ENCODE data around the gene FBXW5. TPM values are rescaled to one million over a fixed set of nuclear protein-coding genes. Genes with fewer than 3 reads are reported as not detected.

FBXW5 gene
- total RNA-seq, 2 experiments from 2014 or later = 63.3 to 89.6 TPM

DNA sequence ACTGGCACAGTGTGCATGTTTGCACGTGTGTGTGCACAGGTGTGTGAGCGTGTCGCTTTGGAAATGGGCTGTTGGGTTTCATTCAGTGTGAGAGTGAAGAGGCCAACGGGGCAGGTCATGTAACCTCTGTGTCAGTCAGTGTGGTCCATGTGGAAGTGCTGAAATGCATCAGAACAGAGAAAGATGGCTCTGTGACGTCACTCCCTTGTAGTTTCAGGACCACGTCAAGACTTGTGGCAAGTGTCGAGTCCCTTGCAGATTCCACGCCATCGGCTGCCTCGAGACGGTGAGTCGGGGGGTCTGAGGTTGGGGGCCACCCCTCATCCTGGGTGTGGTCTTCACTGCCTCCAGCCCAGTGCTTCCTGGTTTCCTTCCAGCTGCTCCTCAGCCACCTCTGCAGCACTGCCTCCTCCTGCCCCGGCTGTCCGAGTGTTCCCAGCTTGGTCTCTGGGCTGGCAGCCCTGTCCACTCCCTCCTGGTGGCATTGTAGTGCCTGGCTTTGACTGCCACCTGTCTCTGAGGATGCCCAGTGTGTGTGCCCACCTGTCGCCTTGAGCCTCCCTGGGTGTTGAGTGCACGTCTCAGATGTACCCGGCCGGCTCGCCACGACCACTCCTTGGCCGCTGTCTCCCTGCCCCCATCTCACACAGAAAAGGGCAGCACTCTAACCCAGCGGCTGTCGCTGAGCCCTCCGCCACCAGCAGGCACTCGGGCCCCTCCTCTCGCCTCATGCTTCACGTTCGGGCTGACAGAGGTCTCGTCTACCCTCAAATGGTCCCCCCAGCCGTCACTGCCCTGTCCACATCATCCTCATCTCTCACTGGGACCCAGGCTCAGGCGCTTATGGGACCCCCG is 28.0 kb downstream of the FBXW5 start:
- H3K27ac ChIP-seq (ENCODE audit: low read depth, low read length, poor library complexity, severe bottlenecking) = no peak overlapping the region
- intact Hi-C loops (cut with micrococcal nuclease; ENCODE audit: unreplicated experiment) = no loop called here
- no peak overlapping the region for H3K4me2 ChIP-seq (ENCODE audit: low read length)
- H3K79me2 ChIP-seq (ENCODE audit: insufficient read depth, low read depth, low read length) = no peaks in the 10 kb centered on the region
- H3K9me2 ChIP-seq (ENCODE audit: insufficient read depth, low read length) = no peaks in the 10 kb centered on the region
- no TSS peak for BruUV-seq (replicated peaks)
- H3K36me3 ChIP-seq (ENCODE audit: insufficient read depth, low read length) = peaks cover 79% of the 10 kb centered on the region
- DNase-seq (ENCODE audit: low spot score) = no peak
- H3K9me3 ChIP-seq (ENCODE audit: low read length) = no peaks in the 10 kb centered on the region
- TF ChIP-seq, protein P1, sequence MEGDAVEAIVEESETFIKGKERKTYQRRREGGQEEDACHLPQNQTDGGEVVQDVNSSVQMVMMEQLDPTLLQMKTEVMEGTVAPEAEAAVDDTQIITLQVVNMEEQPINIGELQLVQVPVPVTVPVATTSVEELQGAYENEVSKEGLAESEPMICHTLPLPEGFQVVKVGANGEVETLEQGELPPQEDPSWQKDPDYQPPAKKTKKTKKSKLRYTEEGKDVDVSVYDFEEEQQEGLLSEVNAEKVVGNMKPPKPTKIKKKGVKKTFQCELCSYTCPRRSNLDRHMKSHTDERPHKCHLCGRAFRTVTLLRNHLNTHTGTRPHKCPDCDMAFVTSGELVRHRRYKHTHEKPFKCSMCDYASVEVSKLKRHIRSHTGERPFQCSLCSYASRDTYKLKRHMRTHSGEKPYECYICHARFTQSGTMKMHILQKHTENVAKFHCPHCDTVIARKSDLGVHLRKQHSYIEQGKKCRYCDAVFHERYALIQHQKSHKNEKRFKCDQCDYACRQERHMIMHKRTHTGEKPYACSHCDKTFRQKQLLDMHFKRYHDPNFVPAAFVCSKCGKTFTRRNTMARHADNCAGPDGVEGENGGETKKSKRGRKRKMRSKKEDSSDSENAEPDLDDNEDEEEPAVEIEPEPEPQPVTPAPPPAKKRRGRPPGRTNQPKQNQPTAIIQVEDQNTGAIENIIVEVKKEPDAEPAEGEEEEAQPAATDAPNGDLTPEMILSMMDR (conservative IDR thresholded peaks at IDR 0.05; ENCODE audit: low read length) = no peak
- TF ChIP-seq EZH2phosphoT487 (IDR thresholded peaks at IDR 0.05; ENCODE audit: borderline replicate concordance, low read depth, low read length) = no peak
- H3K4me1 ChIP-seq (ENCODE audit: insufficient read depth, low read length, poor library complexity, severe bottlenecking) = no peaks in the 10 kb centered on the region
- no peak overlapping the region for H3K4me3 ChIP-seq (ENCODE audit: low read depth, low read length, poor library complexity, severe bottlenecking)
- POLR2A ChIA-PET = no interaction called here
- CTCF ChIA-PET (ENCODE audit: unreplicated experiment) = no interaction called here
- H4K20me1 ChIP-seq (ENCODE audit: insufficient read depth, low read length) = no peaks in the 10 kb centered on the region
- H2AFZ ChIP-seq (ENCODE audit: low read length) = no peak overlapping the region

DNA sequence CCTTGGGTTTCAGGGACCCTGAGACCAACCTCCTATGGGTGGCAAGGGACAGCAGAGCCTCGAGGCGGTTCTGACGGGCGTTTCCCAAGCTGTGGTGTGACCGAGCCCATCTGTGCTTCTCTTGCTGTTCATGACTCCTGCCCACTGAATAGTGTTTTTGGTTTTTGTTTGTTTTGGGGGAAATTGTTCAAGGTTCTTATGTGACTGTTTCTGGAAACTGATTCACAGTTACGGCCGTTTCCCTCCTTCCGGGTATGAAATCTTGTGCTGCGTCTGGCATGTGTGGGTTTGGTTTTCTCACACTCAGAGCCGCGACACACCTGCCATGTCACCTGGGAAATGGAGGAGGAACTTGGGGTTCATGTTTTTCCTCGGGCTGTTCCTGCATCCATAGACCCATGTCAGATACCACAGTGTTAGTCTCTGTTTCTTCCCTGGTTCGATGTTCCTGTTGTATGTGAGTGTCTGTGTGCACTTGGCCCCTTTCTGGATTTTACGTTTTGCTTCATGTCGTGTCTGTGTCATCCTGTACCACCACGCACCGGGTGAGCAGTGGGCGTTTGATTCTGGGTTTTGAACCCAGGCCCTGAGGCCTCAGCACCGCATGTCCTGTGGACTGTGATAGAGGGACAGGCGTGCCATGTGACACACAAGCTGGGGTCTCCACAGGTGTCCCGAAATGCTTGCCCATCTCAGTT is 28.8 kb downstream of the FBXW5 start:
- Histone ChIP-seq H3K27ac (ENCODE audit: low read depth, low read length, poor library complexity, severe bottlenecking) (no peak overlapping the region), H3K9me3 (ENCODE audit: low read length) (no peaks in the 10 kb centered on the region), H3K36me3 (ENCODE audit: insufficient read depth, low read length) (peaks cover 77% of the 10 kb centered on the region), H3K4me3 (ENCODE audit: low read depth, low read length, poor library complexity, severe bottlenecking) (no peak overlapping the region), H3K9me2 (ENCODE audit: insufficient read depth, low read length) (no peaks in the 10 kb centered on the region), H3K79me2 (ENCODE audit: insufficient read depth, low read depth, low read length) (no peaks in the 10 kb centered on the region), H3K4me1 (ENCODE audit: insufficient read depth, low read length, poor library complexity, severe bottlenecking) (no peaks in the 10 kb centered on the region), H2AFZ (ENCODE audit: low read length) (no peak overlapping the region), H3K4me2 (ENCODE audit: low read length) (no peak overlapping the region), H4K20me1 (ENCODE audit: insufficient read depth, low read length) (no peaks in the 10 kb centered on the region)
- no peak for DNase-seq (ENCODE audit: low spot score)
- BruUV-seq (replicated peaks) = no TSS peak
- CTCF ChIA-PET (ENCODE audit: unreplicated experiment) = no interaction called here
- no peak for TF ChIP-seq EZH2phosphoT487 (IDR thresholded peaks at IDR 0.05; ENCODE audit: borderline replicate concordance, low read depth, low read length)
- TF ChIP-seq, protein P1 (conservative IDR thresholded peaks at IDR 0.05; ENCODE audit: low read length) = no peak
- POLR2A ChIA-PET = no interaction called here
- intact Hi-C loops (cut with micrococcal nuclease; ENCODE audit: unreplicated experiment) = no loop called here
